Dendritic cell treated with granulocyte-macrophage colony-stimulating factor and Interleukin-4, amounts not matched to agents 40 ng/mL and 50 ng/mL, for 4 days (primary cell): Measurements from ENCODE around the gene MKLN1.
"Not testable (repeated sequence)": the region's sequence is repeated elsewhere in the genome, so short reads cannot be mapped to it uniquely, and the experiment has no call there.

Experiments used
- H3K27ac Mint-ChIP-seq: one replicate; pipeline ENCODE4 v1.8.0; 2022; ENCODE audit warnings: mild to moderate bottlenecking, mixed read lengths
- H3K27me3 Mint-ChIP-seq: one replicate; pipeline ENCODE4 v1.8.0; 2022; ENCODE audit warnings: mild to moderate bottlenecking, mixed read lengths
- H3K36me3 Mint-ChIP-seq: one replicate; pipeline ENCODE4 v1.8.0; 2022; ENCODE audit warnings: low read depth, mixed read lengths
- H3K4me1 Mint-ChIP-seq: one replicate; pipeline ENCODE4 v1.8.0; 2022; ENCODE audit warnings: low read depth, mixed read lengths
- H3K4me3 Mint-ChIP-seq: one replicate; pipeline ENCODE4 v1.8.0; 2022; ENCODE audit warnings: mild to moderate bottlenecking, moderate library complexity, mixed read lengths
- H3K9me3 Mint-ChIP-seq: one replicate; pipeline ENCODE4 v1.8.0; 2022; ENCODE audit warnings: mixed read lengths
- intact Hi-C: fragments of 100-400 bp; cut with micrococcal nuclease; formaldehyde crosslinking; loops from one replicate; pipeline ENCODE4 v1.15.0; 2022

The MKLN1 gene

GRCh38 chr7:131326576-131326975 is 1.1 kb upstream of the MKLN1 start:
- Mint-ChIP-seq H3K4me1 (peaks cover 49% of the 10 kb centered on the region), H3K27ac (no peak overlapping the region), H3K27me3 (no peaks in the 10 kb centered on the region), H3K36me3 (peaks cover 15% of the 10 kb centered on the region), H3K9me3 (no peaks in the 10 kb centered on the region), H3K4me3 (no peak overlapping the region)
- intact Hi-C loops = loop anchor here (2.0 to 10.0 kb wide), 3 partner anchors 92 to 252 kb away; no protein-coding TSS in a partner anchor

- no peaks in the 10 kb centered on the region for H3K9me3 Mint-ChIP-seq
- intact Hi-C loops = loop anchor here (2.0 to 10.0 kb wide), 3 partner anchors 92 to 252 kb away; no protein-coding TSS in a partner anchor
- H3K36me3 Mint-ChIP-seq = peaks cover 15% of the 10 kb centered on the region
- peak overlapping the region; percentile 96 for H3K27ac Mint-ChIP-seq
- peaks cover 51% of the 10 kb centered on the region for H3K4me1 Mint-ChIP-seq
- peak overlapping the region; percentile 96 for H3K4me3 Mint-ChIP-seq
- no peaks in the 10 kb centered on the region for H3K27me3 Mint-ChIP-seq
Measured at GRCh38 chr7:131327049-131327625, 539 bp upstream of the MKLN1 start.

DNA sequence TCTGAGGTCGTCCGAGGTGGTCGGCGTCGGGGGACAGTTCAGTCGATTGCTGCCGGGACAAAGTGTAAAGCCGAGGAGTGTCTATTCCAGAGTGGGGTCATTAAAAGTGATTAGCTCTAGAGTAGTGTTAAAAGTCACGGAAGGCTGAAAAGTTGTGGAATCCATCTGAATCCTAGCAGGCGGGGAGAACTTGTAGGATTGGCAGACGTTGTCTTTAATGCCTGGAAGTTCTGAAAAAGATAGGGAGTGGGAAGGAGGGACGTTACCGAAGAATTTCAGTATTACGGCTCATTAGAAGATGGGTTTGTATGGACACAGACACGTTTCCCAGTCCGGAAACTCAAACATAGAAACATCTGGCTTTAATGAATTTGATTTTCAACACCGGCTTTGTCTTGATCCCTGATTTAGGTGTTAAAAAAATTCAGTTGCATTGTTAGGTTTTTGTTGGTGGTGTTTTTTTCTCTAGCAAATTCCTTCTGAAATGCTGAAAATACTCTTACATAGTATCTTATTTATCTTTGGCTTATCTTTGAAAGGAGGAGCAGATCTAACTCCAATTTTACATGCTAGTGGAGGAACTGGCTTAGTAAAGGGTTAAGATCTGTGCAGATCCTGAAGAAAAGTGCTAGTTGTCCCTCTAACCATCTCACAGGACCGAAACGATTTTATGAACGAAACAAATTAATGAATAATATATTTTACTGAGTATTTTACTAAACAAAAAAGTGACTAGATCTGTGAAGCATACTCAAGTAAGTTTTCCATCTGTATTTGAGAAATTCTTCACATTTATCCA is 900 bp downstream of the MKLN1 start:
- Mint-ChIP-seq H3K36me3 (peaks cover 26% of the 10 kb centered on the region), H3K27ac (peak overlapping the region; percentile 96), H3K4me1 (peaks cover 41% of the 10 kb centered on the region), H3K9me3 (no peaks in the 10 kb centered on the region), H3K27me3 (no peaks in the 10 kb centered on the region), H3K4me3 (peak overlapping the region; percentile 96)
- intact Hi-C loops = loop anchor here (10.0 kb wide), 2 partner anchors 94 to 254 kb away; no protein-coding TSS in a partner anchor

GRCh38 chr7:131329176-131329570 is 1.5 kb downstream of the MKLN1 start:
- Mint-ChIP-seq H3K27ac (peak overlapping the region; percentile 96), H3K4me3 (peak overlapping the region; percentile 96), H3K27me3 (no peaks in the 10 kb centered on the region), H3K36me3 (peaks cover 29% of the 10 kb centered on the region), H3K4me1 (peaks cover 39% of the 10 kb centered on the region), H3K9me3 (no peaks in the 10 kb centered on the region)
- intact Hi-C loops = loop anchor here (10.0 kb wide), 2 partner anchors 94 to 254 kb away; no protein-coding TSS in a partner anchor

DNA sequence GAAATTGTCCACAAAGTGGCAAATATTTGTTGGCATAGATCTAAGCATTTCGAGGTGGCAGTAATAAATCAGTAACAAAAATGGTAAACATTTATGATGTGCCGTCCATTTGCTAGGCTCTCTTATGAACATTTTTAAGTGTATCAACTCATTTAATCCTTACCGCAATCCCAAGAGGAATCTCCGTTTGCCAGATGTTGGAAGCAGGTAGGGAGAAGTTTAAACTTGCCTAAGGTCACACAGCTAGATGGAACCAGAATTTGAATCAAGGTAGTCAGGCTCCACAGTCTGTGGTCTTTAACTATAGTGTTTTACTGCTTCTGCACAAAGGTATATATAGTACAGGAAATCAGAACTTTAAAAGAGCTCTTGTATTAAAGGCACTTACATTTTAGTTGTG is 2.6 kb downstream of the MKLN1 start:
- no peak overlapping the region for H3K4me3 Mint-ChIP-seq
- no peaks in the 10 kb centered on the region for H3K9me3 Mint-ChIP-seq
- peaks cover 31% of the 10 kb centered on the region for H3K36me3 Mint-ChIP-seq
- peaks cover 39% of the 10 kb centered on the region for H3K4me1 Mint-ChIP-seq
- H3K27me3 Mint-ChIP-seq = no peaks in the 10 kb centered on the region
- H3K27ac Mint-ChIP-seq = no peak overlapping the region
- intact Hi-C loops = no loop called here

DNA sequence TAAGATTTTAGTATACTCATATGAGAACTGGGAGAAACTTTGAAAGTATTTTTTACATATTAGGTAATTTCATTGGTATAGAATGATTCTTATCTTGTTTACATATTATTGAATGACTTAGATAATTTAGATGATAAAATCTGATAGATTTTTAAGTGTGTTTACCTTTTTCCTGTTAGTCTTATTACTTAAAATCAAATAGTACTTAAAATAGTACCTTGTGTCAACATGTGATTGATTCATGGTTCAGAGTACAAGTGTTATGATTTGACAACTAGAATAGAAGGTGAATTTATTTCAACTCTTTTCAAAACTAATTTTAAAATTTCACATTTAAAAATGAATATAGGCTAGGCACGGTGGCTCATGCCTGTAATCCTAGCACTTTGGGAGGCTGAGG is 4.1 kb downstream of the MKLN1 start:
- H3K9me3 Mint-ChIP-seq = peaks cover 15% of the 10 kb centered on the region
- H3K27ac Mint-ChIP-seq = no peak overlapping the region
- H3K4me1 Mint-ChIP-seq = peaks cover 31% of the 10 kb centered on the region
- peaks cover 45% of the 10 kb centered on the region for H3K36me3 Mint-ChIP-seq
- H3K27me3 Mint-ChIP-seq = no peaks in the 10 kb centered on the region
- no peak overlapping the region for H3K4me3 Mint-ChIP-seq
- intact Hi-C loops = no loop called here

- peaks cover 23% of the 10 kb centered on the region for H3K9me3 Mint-ChIP-seq
- intact Hi-C loops, H3K27ac Mint-ChIP-seq, H3K27me3 Mint-ChIP-seq, H3K4me3 Mint-ChIP-seq: not testable (repeated sequence)
- peaks cover 25% of the 10 kb centered on the region for H3K4me1 Mint-ChIP-seq
- peaks cover 46% of the 10 kb centered on the region for H3K36me3 Mint-ChIP-seq
Measured at GRCh38 chr7:131332729-131333128, 5.1 kb downstream of the MKLN1 start.

- Mint-ChIP-seq H3K36me3 (peaks cover 56% of the 10 kb centered on the region), H3K27ac (no peak overlapping the region), H3K4me3 (no peak overlapping the region), H3K9me3 (peaks cover 31% of the 10 kb centered on the region), H3K4me1 (peaks cover 7% of the 10 kb centered on the region), H3K27me3 (no peaks in the 10 kb centered on the region)
- intact Hi-C loops = no loop called here
Measured at GRCh38 chr7:131335639-131336381, 8.1 kb downstream of the MKLN1 start.

DNA sequence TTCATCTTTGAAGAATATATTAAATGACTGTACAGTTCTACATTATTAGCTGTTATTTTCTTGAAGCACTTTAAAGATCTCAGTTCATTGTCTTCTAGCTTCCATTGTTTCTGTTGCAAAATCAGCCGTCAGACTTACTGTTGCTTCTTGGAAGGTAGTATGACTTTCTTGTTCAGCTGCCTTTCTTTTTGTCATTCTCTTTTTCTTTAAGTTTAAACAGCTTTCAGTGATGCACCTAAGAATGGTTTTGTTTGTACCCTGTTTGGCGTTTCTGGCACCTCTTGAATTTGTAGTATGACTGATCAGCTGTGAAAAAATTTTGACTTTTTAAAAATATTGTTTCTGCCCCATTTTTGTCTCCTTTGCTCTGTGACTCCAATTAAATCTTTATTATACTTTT is 9.3 kb downstream of the MKLN1 start:
- no peaks in the 10 kb centered on the region for H3K27me3 Mint-ChIP-seq
- peaks cover 6% of the 10 kb centered on the region for H3K4me1 Mint-ChIP-seq
- peaks cover 56% of the 10 kb centered on the region for H3K36me3 Mint-ChIP-seq
- no peak overlapping the region for H3K27ac Mint-ChIP-seq
- peaks cover 31% of the 10 kb centered on the region for H3K9me3 Mint-ChIP-seq
- no peak overlapping the region for H3K4me3 Mint-ChIP-seq
- intact Hi-C loops = no loop called here

GRCh38 chr7:131338173-131338572 is 10.5 kb downstream of the MKLN1 start:
- H3K4me1 Mint-ChIP-seq = peaks cover 14% of the 10 kb centered on the region
- no peaks in the 10 kb centered on the region for H3K27me3 Mint-ChIP-seq
- H3K27ac Mint-ChIP-seq = no peak overlapping the region
- intact Hi-C loops = no loop called here
- peaks cover 31% of the 10 kb centered on the region for H3K9me3 Mint-ChIP-seq
- H3K4me3 Mint-ChIP-seq = no peak overlapping the region
- H3K36me3 Mint-ChIP-seq = peaks cover 49% of the 10 kb centered on the region

DNA sequence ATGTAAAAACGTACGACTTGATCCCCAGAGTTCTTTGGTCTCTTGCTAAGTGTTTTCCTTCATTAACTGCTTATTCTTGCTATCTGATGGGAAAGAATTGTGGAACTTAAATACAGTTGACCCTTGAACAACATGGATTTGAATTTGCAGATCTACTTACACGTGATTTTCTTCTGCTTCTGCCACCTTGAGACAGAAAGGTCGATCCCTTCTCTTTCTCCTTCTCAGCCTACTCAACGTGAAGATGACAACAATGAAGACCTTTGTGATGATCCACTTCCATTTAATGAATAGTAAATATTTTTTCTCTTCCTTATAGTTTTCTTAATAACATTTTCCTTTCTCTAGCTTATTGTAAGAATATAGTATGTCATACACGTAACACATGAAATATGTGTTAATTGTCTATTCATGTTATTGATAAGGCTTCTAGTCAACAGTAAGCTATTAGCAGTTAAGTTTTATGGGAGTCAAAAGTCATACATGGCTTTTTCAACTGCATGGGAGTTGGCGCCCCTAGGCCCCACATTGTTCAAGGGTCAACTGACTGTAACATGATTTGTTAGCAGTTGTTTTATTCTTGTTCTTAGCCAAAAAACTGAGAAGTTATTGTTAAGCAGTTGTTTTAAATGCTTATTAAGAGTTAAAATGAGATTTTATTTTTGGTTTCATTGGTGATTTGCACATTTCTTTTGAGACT is 11.2 kb downstream of the MKLN1 start:
- no peak overlapping the region for H3K4me3 Mint-ChIP-seq
- intact Hi-C loops = no loop called here
- H3K4me1 Mint-ChIP-seq = peaks cover 15% of the 10 kb centered on the region
- H3K9me3 Mint-ChIP-seq = peaks cover 31% of the 10 kb centered on the region
- H3K36me3 Mint-ChIP-seq = peaks cover 45% of the 10 kb centered on the region
- H3K27ac Mint-ChIP-seq = no peak overlapping the region
- no peaks in the 10 kb centered on the region for H3K27me3 Mint-ChIP-seq

DNA sequence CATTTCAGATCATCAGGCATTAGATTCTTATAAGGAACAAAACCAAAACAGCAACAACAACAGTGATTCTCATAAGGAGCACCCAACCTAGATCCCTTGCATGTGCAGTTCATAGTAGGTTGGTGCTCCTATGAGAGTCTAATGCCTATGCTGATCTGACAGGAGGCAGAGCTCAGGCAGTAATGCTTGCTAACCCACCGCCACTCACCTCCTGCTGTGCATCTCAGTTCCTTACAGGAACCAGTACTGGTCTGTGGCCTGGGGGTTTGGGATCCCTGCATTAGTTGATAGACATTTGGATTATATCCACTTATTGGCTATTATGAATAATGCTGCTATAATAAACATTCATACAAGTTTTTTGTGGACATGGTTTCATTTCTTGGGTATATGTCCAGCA is 14.0 kb downstream of the MKLN1 start:
- Mint-ChIP-seq H3K4me3 (no peak overlapping the region), H3K4me1 (peaks cover 15% of the 10 kb centered on the region), H3K27ac (no peak overlapping the region), H3K27me3 (no peaks in the 10 kb centered on the region), H3K36me3 (peaks cover 28% of the 10 kb centered on the region), H3K9me3 (peaks cover 18% of the 10 kb centered on the region)
- intact Hi-C loops = no loop called here

DNA sequence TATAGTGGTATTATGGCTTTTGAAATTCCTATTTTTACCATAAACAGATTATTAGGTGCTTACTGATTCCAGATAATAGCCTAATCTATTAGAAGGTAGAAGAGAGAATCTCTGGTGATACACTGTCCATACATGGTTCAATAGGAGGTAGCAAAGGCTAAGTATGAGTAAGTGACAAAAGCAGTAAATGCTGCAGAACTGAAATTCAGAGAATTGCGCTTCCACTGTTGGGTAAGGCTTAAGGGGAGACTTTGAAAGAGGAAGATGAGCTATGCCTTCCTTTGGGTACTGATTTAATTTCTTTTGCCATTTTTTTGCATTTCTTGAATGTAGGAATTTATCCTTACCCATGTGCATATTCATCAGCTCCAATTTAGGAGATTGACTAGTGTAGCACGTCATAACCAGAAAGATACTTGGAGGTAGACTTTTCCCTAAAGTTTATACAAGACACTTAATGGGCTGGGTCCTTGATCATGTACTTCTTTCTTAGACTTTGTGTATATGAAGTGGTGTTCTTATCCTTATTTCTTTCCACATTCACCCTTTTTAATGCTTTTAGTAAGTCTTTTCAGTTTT is 15.3 kb downstream of the MKLN1 start:
- Mint-ChIP-seq H3K27ac (no peak overlapping the region), H3K4me1 (peaks cover 27% of the 10 kb centered on the region), H3K9me3 (peaks cover 7% of the 10 kb centered on the region), H3K27me3 (no peaks in the 10 kb centered on the region), H3K36me3 (peaks cover 19% of the 10 kb centered on the region), H3K4me3 (no peak overlapping the region)
- intact Hi-C loops = no loop called here
